ENCODE data around the gene SNX19. TPM values are rescaled to one million over a fixed set of nuclear protein-coding genes. Genes with fewer than 3 reads are reported as not detected.

The SNX19 gene
- total RNA-seq, 4 donors from 2014 or later = 89.8 to 193 (median 137) TPM

DNA sequence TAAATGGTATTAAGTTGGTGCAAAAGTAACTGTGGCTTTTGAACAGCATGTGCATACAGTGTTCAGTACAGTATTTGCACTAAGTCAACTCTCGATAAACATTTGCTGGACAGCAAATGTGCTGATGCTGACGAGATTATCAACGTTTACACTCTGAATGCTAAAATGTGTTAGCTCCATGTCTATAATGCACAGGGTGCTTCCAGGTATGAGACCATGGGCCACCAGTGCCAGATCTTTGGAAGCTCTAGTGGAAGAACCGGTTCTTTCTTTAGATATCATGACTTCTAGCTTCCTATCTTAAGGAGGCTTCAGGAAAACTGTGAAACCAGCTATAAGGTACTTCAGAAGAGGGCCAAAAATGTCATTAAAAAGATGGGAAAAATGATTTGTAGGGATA lies 17.2 kb downstream of the SNX19 start:
- no peaks in the 10 kb centered on the region for H3K9me3 ChIP-seq
- H3K27ac ChIP-seq = peak overlapping the region; percentile 41 to 90 (median 82)
- TF ChIP-seq, protein P1, sequence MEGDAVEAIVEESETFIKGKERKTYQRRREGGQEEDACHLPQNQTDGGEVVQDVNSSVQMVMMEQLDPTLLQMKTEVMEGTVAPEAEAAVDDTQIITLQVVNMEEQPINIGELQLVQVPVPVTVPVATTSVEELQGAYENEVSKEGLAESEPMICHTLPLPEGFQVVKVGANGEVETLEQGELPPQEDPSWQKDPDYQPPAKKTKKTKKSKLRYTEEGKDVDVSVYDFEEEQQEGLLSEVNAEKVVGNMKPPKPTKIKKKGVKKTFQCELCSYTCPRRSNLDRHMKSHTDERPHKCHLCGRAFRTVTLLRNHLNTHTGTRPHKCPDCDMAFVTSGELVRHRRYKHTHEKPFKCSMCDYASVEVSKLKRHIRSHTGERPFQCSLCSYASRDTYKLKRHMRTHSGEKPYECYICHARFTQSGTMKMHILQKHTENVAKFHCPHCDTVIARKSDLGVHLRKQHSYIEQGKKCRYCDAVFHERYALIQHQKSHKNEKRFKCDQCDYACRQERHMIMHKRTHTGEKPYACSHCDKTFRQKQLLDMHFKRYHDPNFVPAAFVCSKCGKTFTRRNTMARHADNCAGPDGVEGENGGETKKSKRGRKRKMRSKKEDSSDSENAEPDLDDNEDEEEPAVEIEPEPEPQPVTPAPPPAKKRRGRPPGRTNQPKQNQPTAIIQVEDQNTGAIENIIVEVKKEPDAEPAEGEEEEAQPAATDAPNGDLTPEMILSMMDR (IDR thresholded peaks at IDR 0.05) = no peak
- TF ChIP-seq POLR2A (IDR thresholded peaks at IDR 0.05) = no peak
- TF ChIP-seq EP300 (IDR thresholded peaks at IDR 0.05; ENCODE audit: low read depth) = no peak
- TF ChIP-seq POLR2AphosphoS5 (IDR thresholded peaks at IDR 0.05) = no peak
- H3K4me1 ChIP-seq = peaks cover 4 to 26% (median 14%) of the 10 kb centered on the region in 4 donors
- H3K27me3 ChIP-seq = no peaks in the 10 kb centered on the region
- intact Hi-C loops (cut with DNase I; ENCODE audit: low total_unique reads) = no loop called here
- 70 to 83% methylated on average over 4 of the region's 4 CpGs for WGBS, 2 donors (ENCODE audit: low coverage in 1 of 2)
- in situ Hi-C loops (cut with MboI; ENCODE audit: low pct_ligation_motif_present in 1 of 4, low pct_unique_long_range_greater_than_20kb in 1 of 4, low sequenced_read_pairs in 3 of 4) = no loop called here
- H3K4me3 ChIP-seq = no peak overlapping the region
- H3K36me3 ChIP-seq = peaks cover 0 to 49% (median 18%) of the 10 kb centered on the region in 4 donors
- DNase-seq = no peak

DNA sequence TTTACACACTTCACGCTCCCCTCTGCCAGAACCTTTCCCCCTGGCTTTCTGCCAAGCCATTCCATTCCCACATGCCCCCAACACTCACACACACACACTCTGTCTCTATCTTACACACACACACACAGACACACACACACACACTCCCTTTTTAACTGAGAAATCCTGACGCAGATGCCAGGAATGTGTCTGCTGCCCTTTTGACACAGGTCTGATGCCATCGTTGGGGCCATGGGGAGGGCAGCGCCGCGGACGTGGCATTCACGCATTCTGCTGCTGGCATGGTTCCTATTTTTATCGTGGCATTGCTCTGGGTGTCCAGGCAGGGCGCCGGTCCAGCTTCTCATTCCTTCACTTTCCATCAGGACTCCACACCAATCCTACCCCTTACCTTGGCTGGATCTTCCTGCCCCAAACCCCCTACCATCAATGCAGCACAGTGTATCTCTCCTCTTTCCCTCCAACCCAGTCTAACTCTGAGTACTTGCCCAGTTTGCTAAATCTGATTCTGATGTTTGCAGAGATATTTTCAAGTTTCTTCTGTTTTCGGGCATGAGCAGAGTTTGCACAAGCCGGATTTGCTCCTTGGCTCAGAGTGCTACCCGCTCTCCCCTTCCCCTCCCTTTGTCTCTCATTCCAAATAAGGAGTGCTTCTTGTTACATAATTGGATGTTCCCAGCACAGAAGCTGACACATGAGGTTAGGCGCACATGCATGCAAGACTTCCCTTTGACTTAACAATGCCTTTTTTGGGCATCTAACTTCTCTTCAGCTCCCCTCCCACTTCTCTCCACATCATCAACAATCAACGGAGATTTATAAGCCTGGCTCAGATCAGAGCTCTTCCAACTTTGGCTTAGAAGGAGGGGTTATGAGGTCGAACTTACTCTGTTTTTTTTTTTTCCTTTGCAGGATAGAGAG lies 18.8 kb downstream of the SNX19 start:
- peaks cover 6 to 30% (median 17%) of the 10 kb centered on the region in 4 donors for H3K4me1 ChIP-seq
- no peaks in the 10 kb centered on the region for H3K27me3 ChIP-seq
- in situ Hi-C loops (cut with MboI; ENCODE audit: low pct_ligation_motif_present in 1 of 4, low pct_unique_long_range_greater_than_20kb in 1 of 4, low sequenced_read_pairs in 3 of 4) (no loop called here), intact Hi-C loops (cut with DNase I; ENCODE audit: low total_unique reads) (no loop called here)
- peak overlapping the region; percentile 77 to 90 (median 82) for H3K27ac ChIP-seq
- peaks cover 0 to 47% (median 23%) of the 10 kb centered on the region in 4 donors for H3K36me3 ChIP-seq
- no peak for TF ChIP-seq POLR2A (IDR thresholded peaks at IDR 0.05)
- peak; percentile 68 to 85 (median 81) for TF ChIP-seq POLR2AphosphoS5 (IDR thresholded peaks at IDR 0.05)
- TF ChIP-seq, protein P1 (IDR thresholded peaks at IDR 0.05) = no peak
- peak; percentile 95 for TF ChIP-seq EP300 (IDR thresholded peaks at IDR 0.05; ENCODE audit: low read depth)
- 45 to 59% methylated on average over 9 to 17 of the region's 17 CpGs for WGBS, 2 donors (ENCODE audit: low coverage in 1 of 2)
- H3K9me3 ChIP-seq = no peaks in the 10 kb centered on the region
- DNase-seq = peak; percentile 57
- H3K4me3 ChIP-seq = no peak overlapping the region

DNA sequence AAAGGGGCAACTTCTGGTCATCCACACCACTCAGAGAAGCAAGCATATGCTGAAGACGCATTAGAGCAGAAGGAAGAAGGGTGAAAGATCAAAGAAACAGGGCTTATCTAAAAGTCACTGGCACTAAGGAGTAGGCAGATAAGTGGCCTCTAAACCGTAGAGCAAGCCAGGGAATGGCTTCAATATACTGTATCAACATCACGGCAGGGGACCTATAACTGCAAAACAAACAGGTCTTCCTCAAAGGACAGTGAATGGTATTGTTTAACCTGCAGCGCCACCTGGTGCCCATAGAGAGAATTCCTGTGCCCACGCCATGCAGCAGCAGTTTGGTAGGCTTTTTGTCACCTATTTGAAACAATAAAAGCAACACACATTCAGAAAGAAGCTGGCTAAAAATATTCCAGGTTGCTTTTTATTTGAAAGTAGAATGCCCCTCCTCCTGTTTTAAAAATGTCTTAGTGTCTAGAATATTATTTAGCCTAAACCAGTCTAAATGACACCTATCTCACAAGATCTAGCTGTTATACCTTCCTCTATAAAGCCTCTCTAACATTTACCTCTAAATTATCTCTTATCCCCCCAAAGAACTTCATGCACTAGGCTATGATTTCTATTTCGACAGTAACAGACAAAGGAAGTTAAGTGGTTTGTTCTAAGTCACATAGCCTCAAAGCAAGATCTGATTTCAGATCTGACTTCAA lies 21.8 kb downstream of the SNX19 start:
- intact Hi-C loops (cut with DNase I; ENCODE audit: low total_unique reads) = loop anchor here (1.0 to 5.0 kb wide), 2 partner anchors 32 to 462 kb away; no protein-coding TSS in a partner anchor
- Histone ChIP-seq H3K4me3 (no peak overlapping the region), H3K4me1 (peaks cover 6 to 30% (median 17%) of the 10 kb centered on the region in 4 donors), H3K9me3 (no peaks in the 10 kb centered on the region), H3K27ac (peak overlapping the region; percentile 17 to 90 (median 81)), H3K27me3 (no peaks in the 10 kb centered on the region), H3K36me3 (peaks cover 0 to 27% (median 12%) of the 10 kb centered on the region in 4 donors)
- DNase-seq = peak; percentile 74
- in situ Hi-C loops (cut with MboI; ENCODE audit: low pct_ligation_motif_present in 1 of 4, low pct_unique_long_range_greater_than_20kb in 1 of 4, low sequenced_read_pairs in 3 of 4) = no loop called here
- 17 to 19% methylated on average over 5 to 6 of the region's 6 CpGs for WGBS, 2 donors (ENCODE audit: low coverage in 1 of 2)
- TF ChIP-seq EP300 (IDR thresholded peaks at IDR 0.05; ENCODE audit: low read depth) = no peak
- TF ChIP-seq, protein P1 (IDR thresholded peaks at IDR 0.05) = peak; percentile 79 to 90 (median 86)

DNA sequence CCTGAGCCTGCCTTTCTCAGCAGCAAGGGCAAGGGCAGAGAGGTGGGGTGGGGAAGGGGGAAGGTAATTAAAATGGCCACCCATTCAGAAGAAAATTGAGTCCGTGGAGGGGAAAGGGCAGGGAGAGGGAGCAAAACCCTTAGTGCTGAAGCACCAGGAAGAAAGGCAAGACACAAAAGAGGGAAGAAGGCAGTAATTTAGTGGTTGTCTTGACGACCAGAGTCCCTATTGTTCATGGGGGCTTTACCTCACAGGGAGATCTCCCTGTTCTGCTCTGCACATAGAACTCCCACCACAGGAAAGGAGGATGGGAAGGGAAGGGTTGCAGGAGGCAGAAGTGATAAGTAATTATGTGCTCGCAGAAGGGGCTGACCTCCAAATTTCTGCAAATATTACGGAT lies 23.4 kb downstream of the SNX19 start:
- no peak for DNase-seq
- no peak overlapping the region for H3K4me3 ChIP-seq
- H3K36me3 ChIP-seq = peaks cover 0 to 30% (median 12%) of the 10 kb centered on the region in 4 donors
- intact Hi-C loops (cut with DNase I; ENCODE audit: low total_unique reads) = loop anchor here (5.0 kb wide), 1 partner anchor 461 kb away; no protein-coding TSS in a partner anchor
- H3K27ac ChIP-seq = no peak overlapping the region
- H3K9me3 ChIP-seq = no peaks in the 10 kb centered on the region
- H3K27me3 ChIP-seq = no peaks in the 10 kb centered on the region
- TF ChIP-seq POLR2AphosphoS5 (IDR thresholded peaks at IDR 0.05) (no peak), POLR2A (IDR thresholded peaks at IDR 0.05) (no peak)
- TF ChIP-seq, protein P1 (IDR thresholded peaks at IDR 0.05) = no peak
- peaks cover 3 to 21% (median 13%) of the 10 kb centered on the region in 4 donors for H3K4me1 ChIP-seq
- 50 to 71% methylated on average over 2 to 4 of the region's 4 CpGs for WGBS, 2 donors (ENCODE audit: low coverage in 1 of 2)
- in situ Hi-C loops (cut with MboI; ENCODE audit: low pct_ligation_motif_present in 1 of 4, low pct_unique_long_range_greater_than_20kb in 1 of 4, low sequenced_read_pairs in 3 of 4) = no loop called here
